Frontal cortex (tissue), 4 donors: Measurements from ENCODE around the gene GRAPL. TPM values are rescaled to one million over a fixed set of nuclear protein-coding genes. Genes with fewer than 3 reads are reported as not detected.
"Not testable (repeated sequence)": the region's sequence is repeated elsewhere in the genome, so short reads cannot be mapped to it uniquely, and the experiment has no call there.

Experiments used
- DNase-seq, 2 donors: peaks; one replicate each; pipeline ENCODE4 v3.0.0; 2012; ENCODE audit warnings: low spot score in 2 of 2
- FAIRE-seq: peaks from 2 replicates; lab custom pipeline; 2012; peaks lifted over from hg19 to GRCh38; lab: Jason Lieb, UNC
- total RNA-seq: library from RNA; depleted of rRNA; stranded (reverse); fragments of >200 nt; gene quantifications from one replicate; pipeline ENCODE4 v1.2.3, GENCODE V29; 2014
- donor health status: control.
- donor health status: control.
- donor health status: control.

Gene GRAPL
- total RNA-seq, 1 donor from 2014 or later: 1.2 TPM

GRCh38 chr17:19135391-19135790 lies 8.0 kb downstream of the GRAPL start:
- not testable (repeated sequence) for FAIRE-seq, DNase-seq

DNA sequence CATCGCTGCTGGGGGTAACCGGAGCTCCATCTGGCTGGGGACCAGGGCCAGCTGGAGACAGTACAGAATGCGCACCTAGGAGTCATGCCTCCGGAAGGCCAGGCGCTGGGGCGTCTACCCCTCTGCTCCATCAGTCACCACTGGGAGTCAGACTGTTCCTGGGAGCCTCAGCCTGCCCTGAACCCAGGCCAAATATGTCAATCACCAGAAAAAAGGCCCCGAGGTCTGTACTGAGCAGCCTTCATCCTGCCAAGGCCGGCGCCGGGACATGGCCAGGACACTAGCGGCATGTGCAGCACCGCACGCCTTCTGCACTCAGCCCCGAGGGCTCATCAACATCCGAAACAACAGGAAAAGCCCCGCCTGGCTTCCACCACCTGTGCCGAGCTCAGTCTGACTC lies 8.7 kb downstream of the GRAPL start:
- DNase-seq, FAIRE-seq: not testable (repeated sequence)

DNA sequence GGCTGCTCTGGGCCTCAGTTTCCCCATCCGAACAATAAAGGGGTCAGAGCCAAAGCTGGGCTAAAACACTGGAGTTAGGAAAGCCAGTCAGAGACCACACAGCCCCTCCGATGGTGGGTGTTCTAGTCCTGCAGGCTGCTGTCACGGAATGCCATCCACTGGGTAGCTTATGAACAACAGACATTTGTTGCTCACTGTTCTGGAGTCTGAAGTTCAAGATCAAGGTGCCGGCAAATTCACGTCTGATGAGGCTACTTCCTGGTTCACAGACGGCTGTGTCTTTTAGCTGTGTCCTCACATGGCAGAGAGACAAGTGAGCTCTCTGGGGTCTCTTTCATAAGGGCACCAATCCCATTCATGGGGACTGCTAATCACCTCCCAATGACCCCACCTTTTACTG lies 9.2 kb downstream of the GRAPL start:
- DNase-seq, FAIRE-seq: not testable (repeated sequence)

DNA sequence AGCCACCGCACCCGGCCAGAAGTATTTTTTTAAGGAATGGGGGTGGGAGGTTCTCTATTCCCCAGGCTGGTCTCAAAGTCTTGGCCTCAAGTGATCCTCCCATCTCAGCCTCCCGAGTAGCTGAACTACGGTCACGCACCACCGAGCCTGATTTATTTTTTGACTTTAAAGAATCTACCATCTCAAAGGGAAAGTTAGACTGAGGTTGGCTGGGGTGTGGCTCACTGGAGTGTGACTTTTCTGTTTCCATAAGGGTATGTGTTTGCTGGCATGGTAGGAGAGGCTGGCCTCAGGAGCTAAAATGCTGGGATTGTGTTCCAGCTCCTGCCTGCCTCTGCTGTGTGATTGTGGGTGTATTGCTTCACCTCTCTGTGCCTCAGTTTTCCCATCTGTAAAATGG lies 10.6 kb downstream of the GRAPL start:
- not testable (repeated sequence) for FAIRE-seq

GRCh38 chr17:19141366-19142155 lies 14.2 kb downstream of the GRAPL start:
- FAIRE-seq, DNase-seq: not testable (repeated sequence)

More for the DNA sequence above, 10.6 kb downstream of the GRAPL start:
- DNase-seq: not testable (repeated sequence)

DNA sequence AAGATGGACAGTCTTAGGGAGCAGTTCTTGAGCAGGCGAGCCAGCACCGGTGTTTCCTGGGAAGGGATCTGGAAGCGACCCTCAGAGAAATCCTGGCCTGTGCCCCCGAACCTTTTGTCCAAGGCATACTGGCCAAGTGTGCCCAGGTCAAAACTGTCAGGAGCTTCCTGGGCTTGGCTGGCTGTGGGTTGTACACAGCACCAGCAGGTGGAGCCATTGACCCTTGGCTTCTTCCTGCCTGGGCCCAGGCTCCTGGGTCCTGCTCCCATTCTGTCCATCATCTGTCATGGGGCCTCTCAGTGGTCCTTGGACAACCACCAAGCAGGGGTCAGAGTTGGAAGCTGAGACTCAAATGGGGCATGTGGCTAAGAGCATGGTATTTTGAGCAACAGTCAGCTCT lies 15.0 kb downstream of the GRAPL start:
- FAIRE-seq, DNase-seq: not testable (repeated sequence)

- DNase-seq, FAIRE-seq: not testable (repeated sequence)
Observed at GRCh38 chr17:19143097-19143777, 15.8 kb downstream of the GRAPL start.

DNA sequence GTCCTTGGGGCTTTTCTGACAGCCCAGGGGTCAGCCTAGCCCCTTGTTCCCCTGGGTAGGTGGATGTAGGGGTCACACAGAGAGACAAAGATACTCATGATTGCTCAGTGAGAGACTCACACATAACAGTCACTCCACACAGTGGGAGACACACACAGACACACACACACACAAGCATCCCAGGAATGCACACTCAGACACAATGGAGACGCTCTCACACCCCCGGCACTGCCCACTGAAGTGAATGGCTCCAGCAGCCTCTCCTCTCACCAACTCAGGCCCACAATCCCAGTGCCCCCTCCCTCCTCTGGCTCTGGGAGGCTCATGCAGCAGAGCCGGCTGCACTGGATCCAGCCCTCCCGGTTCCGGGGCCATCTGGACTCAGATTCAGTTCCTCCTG lies 17.0 kb downstream of the GRAPL start:
- DNase-seq, FAIRE-seq: not testable (repeated sequence)

DNA sequence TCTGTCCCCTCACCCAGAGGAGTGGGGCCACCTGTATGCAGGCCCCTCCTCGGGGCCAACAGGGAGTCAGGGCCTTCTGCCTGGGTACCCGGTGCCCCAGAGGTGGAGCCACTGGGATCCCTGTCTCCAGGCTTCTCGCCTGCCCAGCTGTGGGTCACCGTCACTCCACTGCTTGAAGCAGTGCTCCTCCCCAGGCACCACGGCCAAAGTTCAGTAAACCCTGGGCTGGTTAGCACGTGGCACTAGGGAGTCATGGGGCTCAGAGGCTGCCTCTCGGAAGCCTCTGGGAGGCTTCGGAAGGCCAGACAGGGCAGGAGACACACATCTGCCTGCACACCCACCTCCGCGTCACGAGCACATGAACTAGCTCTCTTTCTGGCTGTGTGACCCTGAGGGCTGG lies 18.1 kb downstream of the GRAPL start:
- FAIRE-seq, DNase-seq: not testable (repeated sequence)

DNA sequence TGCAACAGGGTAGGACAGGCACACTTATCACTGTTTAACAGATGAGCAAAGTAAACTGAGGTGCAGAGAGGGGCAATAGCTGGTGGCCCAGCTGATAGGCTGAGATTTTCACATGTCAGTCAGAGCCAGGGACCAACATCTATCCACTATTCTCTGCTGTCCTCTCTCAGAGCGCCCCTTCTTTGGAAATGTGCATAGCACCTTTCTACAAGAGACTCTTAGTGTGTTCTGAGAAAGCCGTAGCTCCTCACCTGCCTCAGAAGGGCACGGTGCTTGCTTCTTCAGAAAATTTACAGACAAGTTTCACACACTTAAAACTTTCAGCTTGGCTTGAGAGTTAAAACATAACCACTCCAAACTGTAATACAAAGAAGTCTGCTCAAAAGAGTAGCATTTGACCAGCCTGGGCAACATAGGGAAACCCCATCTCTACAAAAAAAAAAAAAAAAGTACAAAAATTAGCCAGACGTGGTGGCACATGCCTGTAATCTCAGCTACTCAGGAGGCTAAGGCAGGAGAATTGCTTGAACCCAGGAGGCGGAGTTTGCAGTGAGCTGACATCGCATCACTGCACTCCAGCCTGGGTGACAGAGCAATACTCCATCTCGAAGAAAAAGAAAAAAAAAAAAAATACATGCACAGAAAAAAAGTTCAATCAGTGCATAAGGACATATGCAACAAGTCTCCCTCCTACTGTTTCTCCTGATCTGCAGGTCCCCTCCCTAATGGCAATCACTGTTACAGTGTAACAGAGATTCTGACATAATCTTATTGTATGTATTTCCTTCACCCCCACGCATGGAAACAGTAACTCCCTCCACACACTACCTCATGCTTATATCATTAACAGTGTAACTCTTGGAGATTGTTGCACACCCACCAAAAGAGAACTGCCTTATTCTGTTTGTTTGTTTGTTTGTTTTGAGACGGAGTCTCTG lies 23.6 kb downstream of the GRAPL start:
- not testable (repeated sequence) for DNase-seq, FAIRE-seq

- DNase-seq, FAIRE-seq: not testable (repeated sequence)
Observed at GRCh38 chr17:19157628-19158027, 30.2 kb downstream of the GRAPL start.

DNA sequence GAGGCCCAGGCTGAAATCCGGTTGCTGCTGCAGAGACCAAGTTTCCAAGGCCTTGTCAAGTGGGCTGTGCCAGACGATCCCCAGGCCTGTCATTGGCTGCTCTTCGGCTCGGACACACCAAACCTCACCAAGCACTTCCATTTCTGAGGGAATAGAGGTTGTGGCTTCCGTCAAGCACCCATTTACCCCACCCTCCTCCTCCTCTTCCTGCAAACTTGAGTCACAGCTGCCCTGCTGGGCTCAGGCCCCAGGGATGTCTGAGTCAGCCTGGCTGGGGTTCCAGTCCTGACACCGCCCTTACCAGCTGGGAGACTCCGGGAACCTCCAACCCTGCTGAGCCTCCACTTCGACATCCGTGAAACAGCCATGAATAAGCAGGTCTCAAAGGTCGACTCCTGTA lies 31.1 kb downstream of the GRAPL start:
- not testable (repeated sequence) for DNase-seq, FAIRE-seq

DNA sequence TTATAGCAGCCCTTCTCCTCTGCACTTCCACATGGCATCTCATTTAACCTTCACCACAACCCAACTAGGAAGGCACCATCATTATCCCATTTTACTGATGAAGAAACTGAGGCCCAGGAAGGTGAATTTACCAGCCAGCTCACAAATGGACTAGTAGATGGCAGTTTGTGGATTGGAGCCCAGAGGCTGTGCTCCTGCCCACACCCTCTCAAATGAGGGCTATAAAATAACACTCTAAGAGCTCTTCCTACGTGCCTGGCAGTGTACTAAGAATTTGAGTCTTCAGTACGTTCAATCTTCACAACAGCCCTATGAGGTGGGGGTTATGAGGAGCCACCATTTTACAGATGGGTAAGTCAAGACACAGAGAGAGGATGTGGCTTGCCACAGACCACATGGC lies 31.5 kb downstream of the GRAPL start:
- DNase-seq, FAIRE-seq: not testable (repeated sequence)

DNA sequence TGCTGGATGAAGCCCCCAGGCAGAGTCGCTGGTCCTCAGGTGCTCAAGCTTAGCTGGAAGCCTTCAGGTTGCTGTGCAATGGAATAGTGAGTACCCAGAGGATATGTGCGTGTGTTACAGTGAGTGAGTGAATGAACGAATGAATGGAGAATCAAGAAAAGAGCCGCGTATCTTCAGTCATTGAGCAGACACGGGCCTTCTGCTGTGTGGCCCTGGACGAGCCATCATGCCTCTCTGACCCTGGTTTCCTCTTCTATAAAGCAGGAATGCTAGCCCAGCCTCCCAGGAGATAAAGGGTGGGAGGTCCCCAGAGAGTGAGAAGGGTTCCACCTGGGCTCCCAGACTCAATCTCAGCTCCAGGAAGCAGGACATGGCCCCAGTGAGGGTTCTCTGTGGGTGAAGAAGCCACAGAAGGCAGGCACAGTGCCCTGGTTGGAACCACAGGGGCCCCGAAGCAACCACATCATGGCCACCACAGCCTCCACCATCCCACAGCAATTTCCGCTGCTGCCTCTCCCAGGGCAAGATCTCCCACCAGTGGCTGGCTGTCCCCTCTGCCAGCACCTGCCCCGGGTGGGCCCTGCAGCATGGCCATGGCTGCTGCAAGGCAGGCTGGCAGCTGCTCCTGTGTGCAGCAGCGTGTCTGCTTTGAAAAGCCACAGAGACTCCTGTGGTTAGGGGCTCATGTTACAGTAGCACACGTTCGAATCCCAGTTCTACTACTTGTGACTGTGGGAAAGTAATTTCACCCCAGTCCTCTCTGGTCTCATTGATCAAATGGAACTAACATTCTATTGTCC lies 34.1 kb downstream of the GRAPL start:
- not testable (repeated sequence) for FAIRE-seq

GRCh38 chr17:19162384-19163216 lies 35.2 kb downstream of the GRAPL start:
- FAIRE-seq, DNase-seq: not testable (repeated sequence)

More for the DNA sequence above, 34.1 kb downstream of the GRAPL start:
- not testable (repeated sequence) for DNase-seq

DNA sequence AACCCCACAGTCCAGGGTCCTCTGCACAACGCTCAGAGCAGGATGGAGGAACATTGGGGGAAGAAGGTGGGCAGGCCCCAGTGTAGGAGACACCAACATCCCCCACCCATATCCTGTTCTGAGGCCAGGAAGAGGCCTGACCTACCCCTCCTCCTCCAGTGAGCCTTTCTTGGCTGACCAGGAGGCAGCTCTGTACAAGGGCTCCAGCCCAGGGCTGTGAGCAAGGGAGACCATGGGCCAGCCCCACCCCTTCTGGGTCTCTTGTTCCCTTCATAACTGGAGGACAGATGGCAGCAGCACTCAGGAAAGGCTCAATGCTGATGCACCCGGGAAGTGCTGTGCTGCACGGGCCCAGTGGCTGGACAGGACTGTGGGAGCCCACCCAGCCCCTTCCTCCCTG lies 47.0 kb downstream of the GRAPL start:
- not testable (repeated sequence) for DNase-seq, FAIRE-seq

- not testable (repeated sequence) for FAIRE-seq
Observed at GRCh38 chr17:19175410-19175809, 48.0 kb downstream of the GRAPL start.

More at GRCh38 chr17:19175410-19175809, 48.0 kb downstream of the GRAPL start:
- DNase-seq: not testable (repeated sequence)
